ENCODE results near the gene HABP4. TPM values are rescaled to one million over a fixed set of nuclear protein-coding genes. Genes with fewer than 3 reads are reported as not detected.

Gene HABP4
- total RNA-seq, 1 experiment from 2014 or later, result 21.0 TPM

- ATAC-seq, result no peak
- Histone ChIP-seq H3K4me3 (replicated peaks in 1 of 2; ENCODE audit: low read depth in 1 of 2, low read length in 2 of 2) (no peak overlapping the region), H3K9me2 (ENCODE audit: insufficient read depth) (no peaks in the 10 kb centered on the region), H4K20me1 (ENCODE audit: insufficient read depth) (no peaks in the 10 kb centered on the region), H3K9me3 (ENCODE audit: control insufficient read depth in 1 of 2, insufficient read depth in 1 of 2, low read depth in 1 of 2, low read length in 2 of 2) (no peaks in the 10 kb centered on the region), H3K27me3 (ENCODE audit: insufficient read depth, low read length) (no peaks in the 10 kb centered on the region), H3K27ac (ENCODE audit: low read depth, low read length) (no peak overlapping the region), H2AFZ (ENCODE audit: low read depth, low read length, poor library complexity, severe bottlenecking) (no peak overlapping the region), H3K4me1 (ENCODE audit: control insufficient read depth in 1 of 2, insufficient read depth in 2 of 2, low read length in 2 of 2) (no peaks in the 10 kb centered on the region), H3K36me3 (ENCODE audit: control insufficient read depth in 1 of 2, insufficient read depth in 2 of 2, low read length in 2 of 2) (peaks cover 0 to 4% of the 10 kb centered on the region in 2 experiments; a peak in 1 of 4 replicates), H3K4me2 (ENCODE audit: low read length) (no peak overlapping the region), H3K9ac (ENCODE audit: low read length) (no peak overlapping the region), H3K79me2 (ENCODE audit: insufficient read depth, low read length) (no peaks in the 10 kb centered on the region)
- ChIA-PET RAD21 (ENCODE audit: low non-redundant PET in 1 of 2, low total read pairs in 2 of 2, uncharacterized antibody in 2 of 2, unreplicated experiment in 2 of 2) (no interaction called here), CTCF (no interaction called here), POLR2A (interaction anchor here (1.0 kb wide), 1 partner anchor 13 kb away, joined by 4 read pairs; no protein-coding TSS in a partner anchor)
- intact Hi-C loops (cut with micrococcal nuclease), result no loop called here
- no peak for DNase-seq (ENCODE audit: low read depth, low spot score)
- TF ChIP-seq POLR2AphosphoS5 (IDR thresholded peaks at IDR 0.05; ENCODE audit: low read depth, low read length) (no peak), ZBTB33 (IDR thresholded peaks at IDR 0.05; ENCODE audit: extremely low read depth, insufficient replicate concordance, low read length) (no peak), JUND (IDR thresholded peaks at IDR 0.05) (no peak), EGR1 (IDR thresholded peaks at IDR 0.05; ENCODE audit: low read depth) (no peak), MAX (IDR thresholded peaks at IDR 0.05) (no peak), CTCF (IDR thresholded peaks at IDR 0.05 in 2 of 3, conservative IDR thresholded peaks at IDR 0.05 in 1 of 3; ENCODE audit: borderline replicate concordance in 1 of 3, insufficient read depth in 1 of 3, low read depth in 2 of 3, low read length in 2 of 3) (no peak), EZH2phosphoT487 (IDR thresholded peaks at IDR 0.05; ENCODE audit: borderline replicate concordance) (no peak), FOSL1 (IDR thresholded peaks at IDR 0.05; ENCODE audit: low read depth) (no peak), ATF3 (IDR thresholded peaks at IDR 0.05) (no peak), CBX3 (IDR thresholded peaks at IDR 0.05; ENCODE audit: low read depth) (no peak), EZH2 (IDR thresholded peaks at IDR 0.05) (no peak), ZFX (IDR thresholded peaks at IDR 0.05) (no peak)
- no TSS peak for BruUV-seq (replicated peaks)
Observed at GRCh38 chr9:96510258-96510657, 60.3 kb downstream of the HABP4 start.

Data from HCT116 (cell line).